Measurements from ENCODE around the gene VNN1.
A peak's percentile ranks its signal among the peaks of the same experiment; 100 is the strongest.
"Not testable (repeated sequence)": the region's sequence is repeated elsewhere in the genome, so short reads cannot be mapped to it uniquely, and the experiment has no call there.

Gene VNN1

DNA sequence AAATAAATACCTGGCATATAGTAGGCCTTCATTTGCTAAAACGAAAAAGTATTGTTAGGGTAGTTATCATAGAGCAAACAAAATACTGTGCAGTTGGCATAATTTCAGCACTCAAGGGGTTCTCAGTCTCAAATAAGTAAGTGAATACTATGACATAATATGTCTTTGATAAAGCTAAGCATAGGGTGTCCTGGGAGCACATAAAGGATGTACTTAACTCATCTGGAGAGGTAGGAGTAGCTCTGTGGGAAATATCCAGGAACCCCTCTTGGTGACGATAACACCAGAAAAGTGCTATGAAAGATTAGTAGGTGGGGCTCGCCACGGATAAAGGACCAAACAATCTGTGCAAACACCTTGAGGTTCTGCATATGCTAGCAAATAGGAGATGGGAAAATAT lies 23.2 kb downstream of the VNN1 start:
- no peak for TF ChIP-seq CTCF (IDR thresholded peaks at IDR 0.05; ENCODE audit: low read depth, low read length)

GRCh38 chr6:132687306-132687705 lies 26.5 kb downstream of the VNN1 start:
- H3K4me3 ChIP-seq (ENCODE audit: low read depth, low read length): peak overlapping the region; percentile 14; the same call in 1 of the 2 replicates
- TF ChIP-seq CTCF (IDR thresholded peaks at IDR 0.05; ENCODE audit: low read depth, low read length): no peak

More for the DNA sequence above, 23.2 kb downstream of the VNN1 start:
- no peak overlapping the region for H3K4me3 ChIP-seq (ENCODE audit: low read depth, low read length)

GRCh38 chr6:132686531-132686930 lies 27.3 kb downstream of the VNN1 start:
- TF ChIP-seq CTCF (IDR thresholded peaks at IDR 0.05; ENCODE audit: low read depth, low read length): no peak
- no peak overlapping the region for H3K4me3 ChIP-seq (ENCODE audit: low read depth, low read length)

DNA sequence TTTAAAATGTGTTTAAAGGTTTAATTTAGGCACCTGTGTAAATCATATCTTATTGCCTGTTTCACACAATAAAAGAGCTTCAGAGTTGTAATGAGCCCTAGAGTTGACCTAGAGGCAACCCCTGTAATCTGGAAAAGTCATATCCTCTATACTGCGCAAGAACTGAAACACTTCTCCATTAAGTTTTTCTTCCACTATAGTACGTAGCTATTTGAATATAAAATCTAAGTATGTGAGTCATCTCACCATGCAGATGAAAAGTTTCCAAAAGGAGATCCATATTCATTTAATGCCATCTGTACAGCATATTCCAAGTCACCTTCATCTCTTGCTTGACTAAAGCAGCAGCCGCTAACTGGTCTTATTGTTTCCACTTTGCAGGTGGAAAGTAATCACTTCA lies 28.8 kb downstream of the VNN1 start:
- no peak overlapping the region for H3K4me3 ChIP-seq (ENCODE audit: low read depth, low read length)

GRCh38 chr6:132684272-132684671 lies 29.6 kb downstream of the VNN1 start:
- TF ChIP-seq CTCF (IDR thresholded peaks at IDR 0.05; ENCODE audit: low read depth, low read length): no peak
- H3K4me3 ChIP-seq (ENCODE audit: low read depth, low read length): no peak overlapping the region

More for the DNA sequence above, 28.8 kb downstream of the VNN1 start:
- no peak for TF ChIP-seq CTCF (IDR thresholded peaks at IDR 0.05; ENCODE audit: low read depth, low read length)

- no peak for TF ChIP-seq CTCF (IDR thresholded peaks at IDR 0.05; ENCODE audit: low read depth, low read length)
- H3K4me3 ChIP-seq (ENCODE audit: low read depth, low read length): no peak overlapping the region
These were observed 30.3 kb downstream of the VNN1 start for GRCh38 chr6:132683543-132683942.

- H3K4me3 ChIP-seq (ENCODE audit: low read depth, low read length): not testable (repeated sequence)
These were observed 34.8 kb downstream of the VNN1 start for GRCh38 chr6:132679094-132679493.

DNA sequence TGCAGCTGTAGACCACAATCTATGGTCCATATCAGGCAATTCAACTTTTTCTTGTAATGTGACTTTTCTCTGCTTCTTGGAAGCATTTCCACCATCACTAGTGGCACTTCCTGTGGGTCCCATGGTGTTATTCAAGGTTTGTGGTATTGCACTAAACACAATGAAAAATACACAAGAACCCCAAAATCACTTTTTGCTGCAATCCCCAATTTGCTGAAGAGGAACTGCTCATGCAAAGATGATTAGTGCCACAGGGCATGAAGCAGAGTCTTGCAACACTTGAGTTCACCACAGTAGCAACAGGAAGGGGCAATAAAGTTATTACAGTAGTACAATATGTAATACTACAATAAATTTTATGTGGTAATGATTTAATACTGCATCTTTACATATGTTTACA lies 38.1 kb downstream of the VNN1 start:
- no peak for TF ChIP-seq CTCF (IDR thresholded peaks at IDR 0.05; ENCODE audit: low read depth, low read length)

More for the DNA sequence above, 38.1 kb downstream of the VNN1 start:
- H3K4me3 ChIP-seq (ENCODE audit: low read depth, low read length): no peak overlapping the region

Measured in WI38 (cell line).